Endothelial cell of umbilical vein (primary cell): ENCODE results near the gene EFEMP1. TPM values are rescaled to one million over a fixed set of nuclear protein-coding genes. Genes with fewer than 3 reads are reported as not detected.

Source experiments
- BruUV-seq: library from RNA; stranded (reverse); fragments of 400-500 nt; replicated peaks from 2 replicates; lab custom pipeline; 2021; lab: Mats Ljungman, UMichigan
- CTCF ChIA-PET: fragments of 300-600, 350-600 bp; sonication (Branson Sonifier 250); formaldehyde crosslinking; loops from one replicate; lab custom pipeline; 2021; ENCODE audit warnings: antibody characterized with exemption, inconsistent platforms; lab: Charles Lee
- POLR2A ChIA-PET: fragments of 300-600, 350-600 bp; sonication (Branson Sonifier 250); formaldehyde crosslinking; loops from one replicate; lab custom pipeline; 2021; ENCODE audit warnings: antibody characterized with exemption, inconsistent platforms; lab: Charles Lee
- DNase-seq: peaks from one replicate; pipeline ENCODE4 v3.0.0-alpha.2; 2011; ENCODE audit warnings: low read depth, low spot score
- FAIRE-seq: peaks from 2 replicates; lab custom pipeline; 2011; peaks lifted over from hg19 to GRCh38; lab: Jason Lieb, UNC
- H2AFZ ChIP-seq: 2 replicates; pipeline ENCODE4 v1.6.0; 2012; ENCODE audit warnings: low read depth, low read length, control low read depth, inconsistent platforms
- H3K27ac ChIP-seq: 2 replicates; pipeline ENCODE4 v1.5.1; 2011; ENCODE audit warnings: low read depth, mild to moderate bottlenecking, control low read depth, low read length, moderate library complexity; ENCODE audit not compliant: insufficient read depth
- H3K27me3 ChIP-seq, 2 experiments: 2 replicates each; pipeline versions ENCODE4 v1.6.0 to v1.6.1; 2011; ENCODE audit warnings: low read length in 2 of 2, mixed read lengths in 1 of 2; ENCODE audit not compliant: control insufficient read depth in 2 of 2, insufficient read depth in 2 of 2
- H3K36me3 ChIP-seq, 2 experiments: 2 replicates in 1 of 2; 3 replicates in 1 of 2; pipeline ENCODE4 v1.5.1; 2011; ENCODE audit warnings: low read length in 2 of 2, mild to moderate bottlenecking in 1 of 2, moderate library complexity in 1 of 2; ENCODE audit not compliant: control insufficient read depth in 2 of 2, insufficient read depth in 2 of 2; ENCODE audit errors: extremely low read depth in 1 of 2
- H3K4me1 ChIP-seq: 3 replicates; pipeline ENCODE4 v1.5.1; 2011; ENCODE audit warnings: mild to moderate bottlenecking, low read length; ENCODE audit not compliant: control insufficient read depth, insufficient read depth; ENCODE audit errors: extremely low read depth
- H3K4me2 ChIP-seq: 2 replicates; pipeline ENCODE4 v1.6.1; 2011; ENCODE audit warnings: low read length, control low read depth, mixed read lengths; ENCODE audit not compliant: insufficient read depth
- H3K4me3 ChIP-seq, 3 experiments: fragments of 200-600 bp in 1 of 3; sonication (generic), shearing (Covaris generic) in 1 of 3; replicated peaks in 1 of 3; 2 replicates each; pipeline ENCODE4 v1.5.1; 2011 to 2016; ENCODE audit warnings: control low read depth in 3 of 3, low read length in 3 of 3, mild to moderate bottlenecking in 2 of 3, inconsistent platforms in 1 of 3, low read depth in 1 of 3, moderate library complexity in 1 of 3; ENCODE audit not compliant: insufficient read depth in 1 of 3
- H3K79me2 ChIP-seq: 2 replicates; pipeline ENCODE4 v1.6.0; 2012; ENCODE audit warnings: low read length, inconsistent platforms; ENCODE audit not compliant: control insufficient read depth, insufficient read depth
- H3K9ac ChIP-seq: replicated peaks from 2 replicates; pipeline ENCODE3; 2011; ENCODE audit warnings: low read length, control low read depth; ENCODE audit not compliant: insufficient read depth; ENCODE audit errors: extremely low read depth
- H3K9me1 ChIP-seq: replicated peaks from 3 replicates; pipeline ENCODE4 v1.6.0; 2011; ENCODE audit warnings: mild to moderate bottlenecking, low read length; ENCODE audit not compliant: control insufficient read depth, insufficient read depth; ENCODE audit errors: extremely low read depth
- H3K9me3 ChIP-seq: replicated peaks from 2 replicates; pipeline ENCODE4 v1.5.1; 2012; ENCODE audit warnings: low read length, inconsistent platforms; ENCODE audit not compliant: control insufficient read depth, insufficient read depth
- H4K20me1 ChIP-seq: replicated peaks from 2 replicates; pipeline ENCODE3; 2011; ENCODE audit warnings: mild to moderate bottlenecking, low read length; ENCODE audit not compliant: control insufficient read depth, insufficient read depth; ENCODE audit errors: extremely low read depth
- CTCF ChIP-seq, 2 donors: IDR thresholded peaks; 1 replicate in 1 of 2; 2 replicates in 1 of 2; pipeline ENCODE4 v1.5.1; 2011; ENCODE audit warnings: low read length in 2 of 2, mild to moderate bottlenecking in 2 of 2, moderate library complexity in 2 of 2, control low read depth in 1 of 2, inconsistent platforms in 1 of 2, low read depth in 1 of 2; ENCODE audit not compliant: insufficient read depth in 1 of 2; ENCODE audit errors: extremely low read depth in 1 of 2
- EZH2 ChIP-seq: IDR thresholded peaks from 2 replicates; pipeline ENCODE4 v1.6.1; 2012; ENCODE audit warnings: borderline replicate concordance, low read depth, mild to moderate bottlenecking, moderate library complexity, low read length, inconsistent platforms; ENCODE audit not compliant: severe bottlenecking
- FOS ChIP-seq: IDR thresholded peaks from 2 replicates; pipeline ENCODE4 v1.6.1; 2011; ENCODE audit warnings: mild to moderate bottlenecking, low read length, moderate library complexity, borderline replicate concordance; ENCODE audit not compliant: insufficient read depth
- GATA2 ChIP-seq: IDR thresholded peaks from 2 replicates; pipeline ENCODE4 v1.7.0; 2011; ENCODE audit warnings: low read depth, mild to moderate bottlenecking, moderate library complexity, mixed read lengths, low read length; ENCODE audit not compliant: insufficient read length, insufficient read depth
- JUN ChIP-seq: IDR thresholded peaks from 2 replicates; pipeline ENCODE4 v1.6.1; 2011; ENCODE audit warnings: borderline replicate concordance, low read depth; ENCODE audit not compliant: insufficient read length, insufficient read depth
- MAX ChIP-seq: IDR thresholded peaks from 2 replicates; pipeline ENCODE4 v1.6.1; 2011; ENCODE audit not compliant: insufficient read depth, insufficient read length
- MYC ChIP-seq: IDR thresholded peaks from one replicate; pipeline ENCODE4 v1.6.1; 2011; ENCODE audit warnings: mild to moderate bottlenecking, low read depth, low read length
- POLR2A ChIP-seq: IDR thresholded peaks from 2 replicates; pipeline ENCODE4 v1.6.1; 2012; ENCODE audit warnings: low read depth, mild to moderate bottlenecking, control low read depth, low read length
- POLR2AphosphoS5 ChIP-seq: IDR thresholded peaks from 2 replicates; pipeline ENCODE4 v1.6.1; 2012; ENCODE audit warnings: low read depth, mild to moderate bottlenecking, control low read depth, low read length, moderate library complexity; ENCODE audit not compliant: insufficient read depth
- dilution Hi-C: fragments of 300-500 bp; cut with MboI; formaldehyde crosslinking; loops from one replicate; pipeline ENCODE4 v1.15.0; 2019; ENCODE audit warnings: low sequenced_read_pairs; ENCODE audit not compliant: extremely low pct_ligation_motif_present
- intact Hi-C: fragments of 100-400 bp; cut with micrococcal nuclease; formaldehyde crosslinking; loops from one replicate; pipeline ENCODE4 v1.10.0; 2022
- polyA plus RNA-seq, 4 experiments: library from polyadenylated mRNA; depleted of rRNA in 3 of 4; stranded (reverse) in 3 of 4; unstranded in 1 of 4; fragments of >200 nt; gene quantifications; 2 replicates each; pipeline versions ENCODE4 v1.2.1 to v1.2.3, GENCODE V29; 2011 to 2012; ENCODE audit warnings: missing spikeins in 1 of 4
- total RNA-seq: library from RNA; stranded (reverse); gene quantifications from 2 replicates; pipeline ENCODE4 v1.2.3, GENCODE V29; 2021

Gene EFEMP1
- total and polyA plus RNA-seq, 2 donors (not counting 3 experiments of a cell fraction or from before 2014, with no cell fraction given): 2,981 to 11,813 TPM

- no peak for FAIRE-seq
- Histone ChIP-seq H3K9me3 (no peaks in the 10 kb centered on the region), H4K20me1 (peaks cover 5% of the 10 kb centered on the region), H3K9me1 (no peaks in the 10 kb centered on the region), H3K79me2 (peaks cover 98% of the 10 kb centered on the region), H3K27ac (no peak overlapping the region), H2AFZ (no peak overlapping the region), H3K4me2 (no peak overlapping the region), H3K9ac (no peak overlapping the region), H3K36me3 (peaks cover 41 to 71% of the 10 kb centered on the region in 2 experiments), H3K4me3 (no peak overlapping the region), H3K4me1 (peaks cover 78% of the 10 kb centered on the region), H3K27me3 (no peaks in the 10 kb centered on the region)
- intact Hi-C loops (no loop called here), dilution Hi-C loops (loop anchor here (25.0 kb wide), 1 partner anchor 91 kb away; no protein-coding TSS in a partner anchor)
- no peak for DNase-seq
- ChIA-PET POLR2A (no interaction called here), CTCF (interaction anchor here (1.3 to 1.5 kb wide), 2 partner anchors 9 to 125 kb away, joined by 3 read pairs; no protein-coding TSS in a partner anchor)
- TF ChIP-seq FOS (no peak), MAX (no peak), POLR2A (no peak), JUN (no peak), GATA2 (no peak), EZH2 (no peak), MYC (no peak), POLR2AphosphoS5 (no peak), CTCF (IDR thresholded peaks at IDR 0.05; ENCODE audit: extremely low read depth in 1 of 2, insufficient read depth in 1 of 2, low read depth in 1 of 2, low read length in 2 of 2) (no peak)
- BruUV-seq: no TSS peak
Measured at GRCh38 chr2:55896633-55897032, 26.9 kb downstream of the EFEMP1 start.
